Measurements from ENCODE around the gene TMED4.

The TMED4 gene

GRCh38 chr7:44581879-44582603 lies at the start of gene TMED4:
TSS of gene TMED4 (minus strand) at chr7:44582231. CDS start at chr7:44582206, 25 bp downstream.
- peak; percentile 99 for DNase-seq (ENCODE audit: low read depth)
- no peak for TF ChIP-seq CTCF (IDR thresholded peaks at IDR 0.05; ENCODE audit: low read length, missing control alignments)
- H3K4me3 ChIP-seq (replicated peaks; ENCODE audit: low read depth, low read length) = peak within 1 kb of the TSS; percentile 85

- no peak overlapping the region for H3K4me3 ChIP-seq (replicated peaks; ENCODE audit: low read depth, low read length)
Observed at GRCh38 chr7:44631458-44632115, 49.6 kb upstream of the TMED4 start.

GRCh38 chr7:44630792-44631457 lies 48.9 kb upstream of the TMED4 start:
- no peak for DNase-seq (ENCODE audit: low read depth)
- no peak overlapping the region for H3K4me3 ChIP-seq (replicated peaks; ENCODE audit: low read depth, low read length)
- no peak for TF ChIP-seq CTCF (IDR thresholded peaks at IDR 0.05; ENCODE audit: low read length, missing control alignments)

More at GRCh38 chr7:44631458-44632115, 49.6 kb upstream of the TMED4 start:
- TF ChIP-seq CTCF (IDR thresholded peaks at IDR 0.05; ENCODE audit: low read length, missing control alignments) = no peak
- DNase-seq (ENCODE audit: low read depth) = peak; percentile 54

- H3K4me3 ChIP-seq (replicated peaks; ENCODE audit: low read depth, low read length) = no peak overlapping the region
- TF ChIP-seq CTCF (IDR thresholded peaks at IDR 0.05; ENCODE audit: low read length, missing control alignments) = no peak
- DNase-seq (ENCODE audit: low read depth) = no peak
Observed at GRCh38 chr7:44629829-44630522, 47.9 kb upstream of the TMED4 start.

- no peak for DNase-seq (ENCODE audit: low read depth)
- no peak for TF ChIP-seq CTCF (IDR thresholded peaks at IDR 0.05; ENCODE audit: low read length, missing control alignments)
- no peak overlapping the region for H3K4me3 ChIP-seq (replicated peaks; ENCODE audit: low read depth, low read length)
Observed at GRCh38 chr7:44626620-44627019, 44.6 kb upstream of the TMED4 start.

GRCh38 chr7:44625526-44626471 lies 43.8 kb upstream of the TMED4 start:
- H3K4me3 ChIP-seq (replicated peaks; ENCODE audit: low read depth, low read length) = no peak overlapping the region
- no peak for DNase-seq (ENCODE audit: low read depth)
- no peak for TF ChIP-seq CTCF (IDR thresholded peaks at IDR 0.05; ENCODE audit: low read length, missing control alignments)
